HFFc6 (cell line): ENCODE results near the gene AGPAT3. TPM values are rescaled to one million over a fixed set of nuclear protein-coding genes. Genes with fewer than 3 reads are reported as not detected.

Experiments
- DNase-seq: peaks from one replicate; pipeline ENCODE4 v3.0.0-alpha.2; 2018
- H3K27ac Mint-ChIP-seq: 2 replicates; pipeline ENCODE4 v1.8.0; 2020; ENCODE audit warnings: mild to moderate bottlenecking, mixed read lengths
- H3K27me3 Mint-ChIP-seq: 2 replicates; pipeline ENCODE4 v1.8.0; 2021; ENCODE audit warnings: mild to moderate bottlenecking, moderate library complexity, mixed read lengths; ENCODE audit not compliant: insufficient read depth
- H3K36me3 Mint-ChIP-seq: 2 replicates; pipeline ENCODE4 v1.8.0; 2021; ENCODE audit warnings: low read depth, mixed read lengths
- H3K4me1 Mint-ChIP-seq: 2 replicates; pipeline ENCODE4 v1.8.0; 2020; ENCODE audit warnings: low read depth, mixed read lengths
- H3K4me3 Mint-ChIP-seq: 2 replicates; pipeline ENCODE4 v1.8.0; 2020; ENCODE audit warnings: mild to moderate bottlenecking, moderate library complexity, mixed read lengths
- H3K9me3 Mint-ChIP-seq: 2 replicates; pipeline ENCODE4 v1.8.0; 2020; ENCODE audit warnings: mild to moderate bottlenecking, mixed read lengths
- CTCF ChIP-seq: fragments of 200-600 bp; sonication (generic); IDR thresholded peaks from 2 replicates; pipeline ENCODE4 v1.5.0; 2021; ENCODE audit warnings: antibody characterized with exemption, mild to moderate bottlenecking
- long read RNA-seq: library from polyadenylated mRNA; unstranded; transcript quantifications from one replicate; pipeline ENCODE4 v2.0.0, GENCODE V29; 2019
- total RNA-seq, 6 experiments: library from RNA; stranded (reverse); fragmentation: NEBNext Ultra II Directional; extraction: Animal tissue kit (Norgen Biotek cat#: 25700); gene quantifications; 2 replicates in 1 of 6; 3 replicates in 5 of 6; pipeline ENCODE4 v1.2.3, GENCODE V29; 2021

Gene AGPAT3
- 100 to 1,000 TPM in 2 of 6 experiments, 10 to 100 TPM in 4; 94.6 to 114 (median 97.8) TPM for total RNA-seq
- long read RNA-seq, partial matches to known transcripts, result 1 of 21 reads
- long read RNA-seq, other reads (novel, unspliced or antisense), result 20 of 21 reads

- TF ChIP-seq CTCF, result no peak
- Mint-ChIP-seq H3K9me3 (no peaks in the 10 kb centered on the region), H3K27me3 (peaks cover 8% of the 10 kb centered on the region; the same call in 1 of the 2 replicates), H3K4me1 (peaks cover 40% of the 10 kb centered on the region), H3K36me3 (peaks cover 16% of the 10 kb centered on the region), H3K4me3 (peak within 1 kb of the TSS; percentile 90), H3K27ac (peak within 1 kb of the TSS; percentile 79)
- DNase-seq, result no peak
Measured at GRCh38 chr21:43864962-43865539, at the start of gene AGPAT3. TSS of gene AGPAT3 (plus strand) at chr21:43865223. CDS start at chr21:43959682, 94,459 bp downstream.

- H3K27ac Mint-ChIP-seq, result no peak overlapping the region
- H3K36me3 Mint-ChIP-seq, result peaks cover 8% of the 10 kb centered on the region
- peaks cover 6% of the 10 kb centered on the region for H3K4me1 Mint-ChIP-seq
- H3K27me3 Mint-ChIP-seq, result peaks cover 2% of the 10 kb centered on the region
- TF ChIP-seq CTCF, result no peak
- H3K4me3 Mint-ChIP-seq, result no peak overlapping the region
- DNase-seq, result no peak
- peaks cover 11% of the 10 kb centered on the region for H3K9me3 Mint-ChIP-seq
Measured at GRCh38 chr21:43815991-43816390, 49.0 kb upstream of the AGPAT3 start.

GRCh38 chr21:43816611-43817071, 48.4 kb upstream of the AGPAT3 start:
- Mint-ChIP-seq H3K27ac (no peak overlapping the region), H3K4me3 (no peak overlapping the region)

GRCh38 chr21:43817157-43818086, 47.6 kb upstream of the AGPAT3 start:
- H3K9me3 Mint-ChIP-seq, result peaks cover 11% of the 10 kb centered on the region
- no peak for TF ChIP-seq CTCF
- no peak for DNase-seq
- no peak overlapping the region for H3K4me3 Mint-ChIP-seq
- H3K4me1 Mint-ChIP-seq, result peaks cover 3% of the 10 kb centered on the region
- H3K27ac Mint-ChIP-seq, result no peak overlapping the region
- H3K27me3 Mint-ChIP-seq, result peaks cover 2% of the 10 kb centered on the region
- peaks cover 8% of the 10 kb centered on the region for H3K36me3 Mint-ChIP-seq

More at GRCh38 chr21:43816611-43817071, 48.4 kb upstream of the AGPAT3 start:
- H3K4me1 Mint-ChIP-seq, result peaks cover 6% of the 10 kb centered on the region
- peaks cover 11% of the 10 kb centered on the region for H3K9me3 Mint-ChIP-seq
- DNase-seq, result no peak
- peaks cover 2% of the 10 kb centered on the region for H3K27me3 Mint-ChIP-seq
- peak; percentile 42 for TF ChIP-seq CTCF
- peaks cover 8% of the 10 kb centered on the region for H3K36me3 Mint-ChIP-seq

- peaks cover 11% of the 10 kb centered on the region for H3K9me3 Mint-ChIP-seq
Measured at GRCh38 chr21:43818685-43819084, 46.3 kb upstream of the AGPAT3 start.

More at GRCh38 chr21:43818685-43819084, 46.3 kb upstream of the AGPAT3 start:
- Mint-ChIP-seq H3K4me1 (no peaks in the 10 kb centered on the region), H3K27ac (no peak overlapping the region), H3K4me3 (no peak overlapping the region), H3K36me3 (peaks cover 8% of the 10 kb centered on the region), H3K27me3 (peaks cover 2% of the 10 kb centered on the region)
- no peak for DNase-seq
- no peak for TF ChIP-seq CTCF
